NB4 (cell line): ENCODE data around the gene AP1B1.

Experiments
- CTCF ChIP-seq: IDR thresholded peaks from one replicate; pipeline ENCODE4 v1.5.1; 2012; ENCODE audit warnings: low read depth, low read length
- MAX ChIP-seq: IDR thresholded peaks from 2 replicates; pipeline ENCODE4 v1.6.1; 2011; ENCODE audit warnings: low read depth, low read length
- POLR2A ChIP-seq: IDR thresholded peaks from 2 replicates; pipeline ENCODE4 v1.6.1; 2011; ENCODE audit warnings: mild to moderate bottlenecking; ENCODE audit not compliant: insufficient read length; ENCODE audit errors: extremely low read depth

GRCh38 chr22:29388759-29389090 is 355 bp upstream of the AP1B1 start:
- TF ChIP-seq POLR2A: no peak
- TF ChIP-seq MAX: no peak
- TF ChIP-seq CTCF: no peak
